ENCODE data around the gene PRKCH.

DNA sequence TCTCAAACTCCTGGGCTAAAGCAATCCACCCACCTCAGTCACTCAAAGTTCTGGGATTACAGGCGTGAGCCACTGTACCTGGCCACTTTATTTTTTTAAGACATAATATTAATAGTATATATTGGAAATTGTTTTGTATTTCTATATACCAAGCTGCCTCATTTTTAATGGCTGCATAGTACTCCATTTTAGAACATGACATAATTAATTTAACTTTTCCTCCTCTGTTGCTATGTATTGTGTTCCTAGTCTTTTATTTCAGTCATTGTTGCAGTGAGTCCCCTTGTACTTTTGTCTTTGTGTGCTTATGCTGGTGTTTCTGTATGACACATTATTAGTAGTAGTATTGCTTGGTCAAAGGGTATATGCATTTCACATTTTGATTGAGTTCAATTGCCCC is 138.7 kb downstream of the PRKCH start:
- TF ChIP-seq CTCF (IDR thresholded peaks at IDR 0.05; ENCODE audit: borderline replicate concordance, extremely low read depth, low read length, poor library complexity, severe bottlenecking) (no peak), EZH2 (IDR thresholded peaks at IDR 0.05; ENCODE audit: borderline replicate concordance, low read depth, low read length, severe bottlenecking) (no peak)
